ENCODE measurements around the gene MATN1.

Gene MATN1

GRCh38 chr1:30730346-30731108 is 7.1 kb upstream of the MATN1 start:
- no peak for DNase-seq

- DNase-seq = no peak
These were observed 6.5 kb upstream of the MATN1 start for GRCh38 chr1:30729901-30730300.

GRCh38 chr1:30728832-30729638 is 5.7 kb upstream of the MATN1 start:
- no peak for DNase-seq

- no peak for DNase-seq
These were observed 5.0 kb upstream of the MATN1 start for GRCh38 chr1:30728340-30728739.

- DNase-seq = no peak
These were observed 4.4 kb upstream of the MATN1 start for GRCh38 chr1:30727824-30728223.

GRCh38 chr1:30726773-30727684 is 3.6 kb upstream of the MATN1 start:
- no peak for DNase-seq

- DNase-seq = no peak
These were observed 2.9 kb upstream of the MATN1 start for GRCh38 chr1:30726236-30726635.

GRCh38 chr1:30725450-30726095 is 2.2 kb upstream of the MATN1 start:
- DNase-seq = no peak

- DNase-seq = no peak
These were observed 1.5 kb upstream of the MATN1 start for GRCh38 chr1:30724655-30725421.

GRCh38 chr1:30724175-30724574 is 790 bp upstream of the MATN1 start:
- DNase-seq = no peak

- DNase-seq = no peak
These were observed 1.4 kb downstream of the MATN1 start for GRCh38 chr1:30721812-30722537.

- DNase-seq = no peak
These were observed 2.0 kb downstream of the MATN1 start for GRCh38 chr1:30721341-30721793.

GRCh38 chr1:30720271-30721223 is 2.8 kb downstream of the MATN1 start:
- DNase-seq = no peak

- DNase-seq = no peak
These were observed 3.7 kb downstream of the MATN1 start for GRCh38 chr1:30719406-30720270.

- DNase-seq = peak; percentile 80
These were observed 4.6 kb downstream of the MATN1 start for GRCh38 chr1:30718636-30719405.

- DNase-seq = peak; percentile 100
These were observed 5.2 kb downstream of the MATN1 start for GRCh38 chr1:30718091-30718635.

- no peak for DNase-seq
These were observed 6.7 kb downstream of the MATN1 start for GRCh38 chr1:30716646-30717045.

GRCh38 chr1:30715886-30716285 is 7.5 kb downstream of the MATN1 start:
- no peak for DNase-seq

Measured in CD4-positive, alpha-beta T cell treated with Interleukin-6 for 4 hours (primary cell).